HG02885 (cell line): ENCODE data around the gene COL15A1.
"Not testable (repeated sequence)": the region's sequence is repeated elsewhere in the genome, so short reads cannot be mapped to it uniquely, and the experiment has no call there.

Experiments used
- ATAC-seq: cut with Tn5 transposase; IDR thresholded peaks from one replicate; pipeline ENCODE4 v1.9.1; 2021; ENCODE audit warnings: mild to moderate bottlenecking; ENCODE audit not compliant: unreplicated experiment, poor library complexity

Gene COL15A1

GRCh38 chr9:98943682-98944056 is at the start of gene COL15A1:
COL15A1 (plus strand) TSS chr9:98943907; CDS start chr9:98944062, 155 bp downstream.
- ATAC-seq: no peak

- no peak for ATAC-seq
Observed at GRCh38 chr9:98894171-98894570, 49.5 kb upstream of the COL15A1 start.

- ATAC-seq: no peak
Observed at GRCh38 chr9:98894761-98895160, 48.9 kb upstream of the COL15A1 start.

- no peak for ATAC-seq
Observed at GRCh38 chr9:98896632-98897031, 47.1 kb upstream of the COL15A1 start.

- ATAC-seq: no peak
Observed at GRCh38 chr9:98897745-98898144, 46.0 kb upstream of the COL15A1 start.

- ATAC-seq: no peak
Observed at GRCh38 chr9:98899408-98900056, 44.2 kb upstream of the COL15A1 start.

GRCh38 chr9:98900244-98900643 is 43.5 kb upstream of the COL15A1 start:
- ATAC-seq: no peak

- ATAC-seq: no peak
Observed at GRCh38 chr9:98900725-98901124, 43.0 kb upstream of the COL15A1 start.

GRCh38 chr9:98901843-98902242 is 41.9 kb upstream of the COL15A1 start:
- not testable (repeated sequence) for ATAC-seq

- no peak for ATAC-seq
Observed at GRCh38 chr9:98902516-98902915, 41.2 kb upstream of the COL15A1 start.

- ATAC-seq: no peak
Observed at GRCh38 chr9:98902925-98903324, 40.8 kb upstream of the COL15A1 start.

- no peak for ATAC-seq
Observed at GRCh38 chr9:98903961-98904411, 39.7 kb upstream of the COL15A1 start.

- ATAC-seq: no peak
Observed at GRCh38 chr9:98905015-98905414, 38.7 kb upstream of the COL15A1 start.

GRCh38 chr9:98906273-98907040 is 37.2 kb upstream of the COL15A1 start:
- no peak for ATAC-seq

- no peak for ATAC-seq
Observed at GRCh38 chr9:98907055-98907454, 36.7 kb upstream of the COL15A1 start.

GRCh38 chr9:98908897-98909634 is 34.6 kb upstream of the COL15A1 start:
- ATAC-seq: no peak

- ATAC-seq: no peak
Observed at GRCh38 chr9:98909935-98910334, 33.8 kb upstream of the COL15A1 start.

- ATAC-seq: no peak
Observed at GRCh38 chr9:98911042-98911441, 32.7 kb upstream of the COL15A1 start.

GRCh38 chr9:98911738-98912137 is 32.0 kb upstream of the COL15A1 start:
- not testable (repeated sequence) for ATAC-seq

- ATAC-seq: no peak
Observed at GRCh38 chr9:98912450-98912849, 31.3 kb upstream of the COL15A1 start.

- no peak for ATAC-seq
Observed at GRCh38 chr9:98913044-98913443, 30.7 kb upstream of the COL15A1 start.
